Endothelial cell of umbilical vein (primary cell): ENCODE data around the gene CANT1. TPM values are rescaled to one million over a fixed set of nuclear protein-coding genes. Genes with fewer than 3 reads are reported as not detected.

ENCODE experiments used
- BruUV-seq: library from RNA; stranded (reverse); fragments of 400-500 nt; replicated peaks from 2 replicates; lab custom pipeline; 2021; lab: Mats Ljungman, UMichigan
- CTCF ChIA-PET: fragments of 300-600, 350-600 bp; sonication (Branson Sonifier 250); formaldehyde crosslinking; loops from one replicate; lab custom pipeline; 2021; ENCODE audit warnings: antibody characterized with exemption, inconsistent platforms; lab: Charles Lee
- POLR2A ChIA-PET: fragments of 300-600, 350-600 bp; sonication (Branson Sonifier 250); formaldehyde crosslinking; loops from one replicate; lab custom pipeline; 2021; ENCODE audit warnings: antibody characterized with exemption, inconsistent platforms; lab: Charles Lee
- DNase-seq: peaks from one replicate; pipeline ENCODE4 v3.0.0-alpha.2; 2011; ENCODE audit warnings: low read depth, low spot score
- FAIRE-seq: peaks from 2 replicates; lab custom pipeline; 2011; peaks lifted over from hg19 to GRCh38; lab: Jason Lieb, UNC
- H2AFZ ChIP-seq: 2 replicates; pipeline ENCODE4 v1.6.0; 2012; ENCODE audit warnings: low read depth, low read length, control low read depth, inconsistent platforms
- H3K27ac ChIP-seq: 2 replicates; pipeline ENCODE4 v1.5.1; 2011; ENCODE audit warnings: low read depth, mild to moderate bottlenecking, control low read depth, low read length, moderate library complexity; ENCODE audit not compliant: insufficient read depth
- H3K27me3 ChIP-seq, 2 experiments: 2 replicates each; pipeline versions ENCODE4 v1.6.0 to v1.6.1; 2011; ENCODE audit warnings: low read length in 2 of 2, mixed read lengths in 1 of 2; ENCODE audit not compliant: control insufficient read depth in 2 of 2, insufficient read depth in 2 of 2
- H3K36me3 ChIP-seq, 2 experiments: 2 replicates in 1 of 2; 3 replicates in 1 of 2; pipeline ENCODE4 v1.5.1; 2011; ENCODE audit warnings: low read length in 2 of 2, mild to moderate bottlenecking in 1 of 2, moderate library complexity in 1 of 2; ENCODE audit not compliant: control insufficient read depth in 2 of 2, insufficient read depth in 2 of 2; ENCODE audit errors: extremely low read depth in 1 of 2
- H3K4me1 ChIP-seq: 3 replicates; pipeline ENCODE4 v1.5.1; 2011; ENCODE audit warnings: mild to moderate bottlenecking, low read length; ENCODE audit not compliant: control insufficient read depth, insufficient read depth; ENCODE audit errors: extremely low read depth
- H3K4me2 ChIP-seq: 2 replicates; pipeline ENCODE4 v1.6.1; 2011; ENCODE audit warnings: low read length, control low read depth, mixed read lengths; ENCODE audit not compliant: insufficient read depth
- H3K4me3 ChIP-seq, 3 experiments: fragments of 200-600 bp in 1 of 3; sonication (generic), shearing (Covaris generic) in 1 of 3; replicated peaks in 1 of 3; 2 replicates each; pipeline ENCODE4 v1.5.1; 2011 to 2016; ENCODE audit warnings: control low read depth in 3 of 3, low read length in 3 of 3, mild to moderate bottlenecking in 2 of 3, inconsistent platforms in 1 of 3, low read depth in 1 of 3, moderate library complexity in 1 of 3; ENCODE audit not compliant: insufficient read depth in 1 of 3
- H3K79me2 ChIP-seq: 2 replicates; pipeline ENCODE4 v1.6.0; 2012; ENCODE audit warnings: low read length, inconsistent platforms; ENCODE audit not compliant: control insufficient read depth, insufficient read depth
- H3K9ac ChIP-seq: replicated peaks from 2 replicates; pipeline ENCODE3; 2011; ENCODE audit warnings: low read length, control low read depth; ENCODE audit not compliant: insufficient read depth; ENCODE audit errors: extremely low read depth
- H3K9me1 ChIP-seq: replicated peaks from 3 replicates; pipeline ENCODE4 v1.6.0; 2011; ENCODE audit warnings: mild to moderate bottlenecking, low read length; ENCODE audit not compliant: control insufficient read depth, insufficient read depth; ENCODE audit errors: extremely low read depth
- H3K9me3 ChIP-seq: replicated peaks from 2 replicates; pipeline ENCODE4 v1.5.1; 2012; ENCODE audit warnings: low read length, inconsistent platforms; ENCODE audit not compliant: control insufficient read depth, insufficient read depth
- H4K20me1 ChIP-seq: replicated peaks from 2 replicates; pipeline ENCODE3; 2011; ENCODE audit warnings: mild to moderate bottlenecking, low read length; ENCODE audit not compliant: control insufficient read depth, insufficient read depth; ENCODE audit errors: extremely low read depth
- CTCF ChIP-seq, 2 donors: IDR thresholded peaks; 1 replicate in 1 of 2; 2 replicates in 1 of 2; pipeline ENCODE4 v1.5.1; 2011; ENCODE audit warnings: low read length in 2 of 2, mild to moderate bottlenecking in 2 of 2, moderate library complexity in 2 of 2, control low read depth in 1 of 2, inconsistent platforms in 1 of 2, low read depth in 1 of 2; ENCODE audit not compliant: insufficient read depth in 1 of 2; ENCODE audit errors: extremely low read depth in 1 of 2
- EZH2 ChIP-seq: IDR thresholded peaks from 2 replicates; pipeline ENCODE4 v1.6.1; 2012; ENCODE audit warnings: borderline replicate concordance, low read depth, mild to moderate bottlenecking, moderate library complexity, low read length, inconsistent platforms; ENCODE audit not compliant: severe bottlenecking
- FOS ChIP-seq: IDR thresholded peaks from 2 replicates; pipeline ENCODE4 v1.6.1; 2011; ENCODE audit warnings: mild to moderate bottlenecking, low read length, moderate library complexity, borderline replicate concordance; ENCODE audit not compliant: insufficient read depth
- GATA2 ChIP-seq: IDR thresholded peaks from 2 replicates; pipeline ENCODE4 v1.7.0; 2011; ENCODE audit warnings: low read depth, mild to moderate bottlenecking, moderate library complexity, mixed read lengths, low read length; ENCODE audit not compliant: insufficient read length, insufficient read depth
- JUN ChIP-seq: IDR thresholded peaks from 2 replicates; pipeline ENCODE4 v1.6.1; 2011; ENCODE audit warnings: borderline replicate concordance, low read depth; ENCODE audit not compliant: insufficient read length, insufficient read depth
- MAX ChIP-seq: IDR thresholded peaks from 2 replicates; pipeline ENCODE4 v1.6.1; 2011; ENCODE audit not compliant: insufficient read depth, insufficient read length
- MYC ChIP-seq: IDR thresholded peaks from one replicate; pipeline ENCODE4 v1.6.1; 2011; ENCODE audit warnings: mild to moderate bottlenecking, low read depth, low read length
- POLR2A ChIP-seq: IDR thresholded peaks from 2 replicates; pipeline ENCODE4 v1.6.1; 2012; ENCODE audit warnings: low read depth, mild to moderate bottlenecking, control low read depth, low read length
- POLR2AphosphoS5 ChIP-seq: IDR thresholded peaks from 2 replicates; pipeline ENCODE4 v1.6.1; 2012; ENCODE audit warnings: low read depth, mild to moderate bottlenecking, control low read depth, low read length, moderate library complexity; ENCODE audit not compliant: insufficient read depth
- dilution Hi-C: fragments of 300-500 bp; cut with MboI; formaldehyde crosslinking; loops from one replicate; pipeline ENCODE4 v1.15.0; 2019; ENCODE audit warnings: low sequenced_read_pairs; ENCODE audit not compliant: extremely low pct_ligation_motif_present
- intact Hi-C: fragments of 100-400 bp; cut with micrococcal nuclease; formaldehyde crosslinking; loops from one replicate; pipeline ENCODE4 v1.10.0; 2022
- polyA plus RNA-seq, 4 experiments: library from polyadenylated mRNA; depleted of rRNA in 3 of 4; stranded (reverse) in 3 of 4; unstranded in 1 of 4; fragments of >200 nt; gene quantifications; 2 replicates each; pipeline versions ENCODE4 v1.2.1 to v1.2.3, GENCODE V29; 2011 to 2012; ENCODE audit warnings: missing spikeins in 1 of 4
- total RNA-seq: library from RNA; stranded (reverse); gene quantifications from 2 replicates; pipeline ENCODE4 v1.2.3, GENCODE V29; 2021

The CANT1 gene
- total and polyA plus RNA-seq, 2 donors (not counting 3 experiments of a cell fraction or from before 2014, with no cell fraction given): 85.0 to 93.6 TPM

- H3K27ac ChIP-seq: no peak overlapping the region
- H3K4me2 ChIP-seq: no peak overlapping the region
- ChIA-PET POLR2A (no interaction called here), CTCF (interaction anchor here (0.9 to 8.6 kb wide), 9 partner anchors 8 to 364 kb away, joined by 3 to 91 read pairs (median 4); partner anchors contain the start of gene CANT1)
- H3K4me1 ChIP-seq: peaks cover 10% of the 10 kb centered on the region
- intact Hi-C loops: loop anchor here (1.0 kb wide), 1 partner anchor 8 kb away; no protein-coding TSS in a partner anchor
- H3K9me1 ChIP-seq: no peaks in the 10 kb centered on the region
- H3K9me3 ChIP-seq: no peaks in the 10 kb centered on the region
- dilution Hi-C loops: no loop called here
- FAIRE-seq (no peak), DNase-seq (no peak)
- no peaks in the 10 kb centered on the region for H3K79me2 ChIP-seq
- no peak overlapping the region for H2AFZ ChIP-seq
- H3K4me3 ChIP-seq: no peak overlapping the region
- no peak for TF ChIP-seq CTCF (IDR thresholded peaks at IDR 0.05; ENCODE audit: extremely low read depth in 1 of 2, insufficient read depth in 1 of 2, low read depth in 1 of 2, low read length in 2 of 2)
- TF ChIP-seq POLR2A: no peak
- TF ChIP-seq FOS: no peak
- TF ChIP-seq JUN: no peak
- no peak for TF ChIP-seq MAX
- no peak for TF ChIP-seq POLR2AphosphoS5
- TF ChIP-seq GATA2: no peak
- no peak for TF ChIP-seq EZH2
- TF ChIP-seq MYC: no peak
- no TSS peak for BruUV-seq
- H4K20me1 ChIP-seq: no peaks in the 10 kb centered on the region
- no peaks in the 10 kb centered on the region for H3K36me3 ChIP-seq
- no peak overlapping the region for H3K9ac ChIP-seq
- H3K27me3 ChIP-seq: peaks cover 0 to 6% of the 10 kb centered on the region in 2 experiments
These were observed 26.6 kb upstream of the CANT1 start for GRCh38 chr17:79036181-79036580.
